Stimulated activated CD4-positive, alpha-beta T cell treated with anti-CD3 and anti-CD28 coated beads, Interleukin-15, amount 100 ng/mL, for 24 hours (primary cell): ENCODE measurements around the gene FAM98B.
"Not testable (repeated sequence)": the region's sequence is repeated elsewhere in the genome, so short reads cannot be mapped to it uniquely, and the experiment has no call there.

ENCODE experiments used
- DNase-seq: peaks from one replicate; pipeline ENCODE4 v3.0.0-alpha.2; 2020

The FAM98B gene

DNA sequence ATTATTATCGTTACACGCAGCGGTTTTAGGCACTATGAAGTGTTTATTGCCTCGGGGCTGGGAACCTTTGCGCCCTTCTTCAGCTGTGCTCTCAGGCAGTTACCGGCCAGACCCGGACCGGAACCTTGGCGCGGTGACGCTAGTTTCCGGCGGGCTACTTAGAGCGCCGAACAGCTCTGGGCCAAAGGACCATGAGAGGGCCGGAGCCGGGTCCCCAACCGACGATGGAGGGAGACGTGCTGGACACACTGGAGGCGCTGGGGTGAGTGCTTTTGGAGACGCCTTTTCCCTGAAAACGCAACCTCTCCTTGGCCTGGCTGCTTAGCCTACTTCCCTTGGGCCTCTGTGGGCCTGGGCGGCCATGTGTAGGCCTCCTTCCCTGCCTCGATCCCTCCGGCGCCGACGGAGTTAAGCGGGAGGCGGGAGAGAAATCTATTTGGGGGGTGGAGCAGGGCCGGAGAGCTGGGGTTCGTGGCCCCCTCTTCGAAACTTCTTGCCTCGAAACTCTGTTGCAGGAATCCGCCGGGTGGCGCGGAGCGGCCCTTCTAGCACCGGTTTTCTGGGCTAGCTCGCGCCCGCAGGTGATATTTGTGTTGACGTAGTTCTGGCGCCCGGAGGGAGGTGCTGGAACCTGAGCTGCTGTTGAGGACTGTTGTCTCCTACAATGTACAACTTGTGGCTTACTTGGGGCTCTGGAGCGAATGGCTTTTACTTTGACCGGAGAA lies at the start of gene FAM98B:
Gene FAM98B (plus strand): TSS at position 157 of the 725 bp plus-strand sequence. CDS start 35 bp downstream, at position 192.
- peak; percentile 90 for DNase-seq

DNA sequence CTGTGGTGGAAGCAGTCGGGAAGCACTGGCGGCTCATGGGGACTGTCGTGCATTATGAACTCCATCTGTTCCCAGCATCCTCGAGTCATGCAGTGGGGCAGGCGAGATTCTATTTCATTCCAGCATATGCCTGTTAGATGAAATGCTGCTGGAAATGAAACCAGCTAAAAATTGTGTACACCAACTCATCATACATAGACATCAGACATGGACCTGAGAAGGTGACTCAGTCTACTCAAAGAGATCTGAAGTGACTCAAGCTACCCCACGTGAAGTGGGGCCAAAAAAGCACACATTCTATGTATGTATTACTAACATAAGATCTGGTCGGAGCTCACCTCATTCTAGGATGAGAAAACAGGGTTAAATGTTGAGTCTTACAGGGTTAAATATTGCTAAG lies 47.5 kb upstream of the FAM98B start:
- DNase-seq, result no peak

DNA sequence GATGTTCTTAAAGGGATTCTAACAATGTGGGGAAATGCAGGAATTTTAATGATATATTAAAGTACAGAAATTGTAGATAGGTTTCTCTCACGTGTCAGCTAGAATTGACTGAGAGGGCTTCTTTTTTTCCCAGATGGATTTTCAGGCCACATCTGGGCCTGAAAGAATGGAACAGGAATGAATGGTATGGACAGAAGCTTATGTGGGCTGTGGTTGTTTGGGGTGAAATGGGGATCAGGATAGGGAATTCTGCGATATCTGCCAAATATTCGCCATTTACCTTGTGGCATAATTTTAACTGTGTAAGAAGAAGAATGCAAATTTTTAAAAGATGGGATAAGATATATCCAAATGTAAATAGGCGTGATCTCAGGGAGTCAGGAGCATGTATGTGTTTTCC lies 45.4 kb upstream of the FAM98B start:
- no peak for DNase-seq

- DNase-seq, result no peak
Measured at GRCh38 chr15:38411902-38412301, 42.0 kb upstream of the FAM98B start.

GRCh38 chr15:38412466-38412865 lies 41.5 kb upstream of the FAM98B start:
- DNase-seq, result no peak

- peak; percentile 17 for DNase-seq
Measured at GRCh38 chr15:38414357-38414756, 39.6 kb upstream of the FAM98B start.

GRCh38 chr15:38421069-38421690 lies 32.7 kb upstream of the FAM98B start:
- no peak for DNase-seq

GRCh38 chr15:38424101-38424552 lies 29.8 kb upstream of the FAM98B start:
- no peak for DNase-seq

DNA sequence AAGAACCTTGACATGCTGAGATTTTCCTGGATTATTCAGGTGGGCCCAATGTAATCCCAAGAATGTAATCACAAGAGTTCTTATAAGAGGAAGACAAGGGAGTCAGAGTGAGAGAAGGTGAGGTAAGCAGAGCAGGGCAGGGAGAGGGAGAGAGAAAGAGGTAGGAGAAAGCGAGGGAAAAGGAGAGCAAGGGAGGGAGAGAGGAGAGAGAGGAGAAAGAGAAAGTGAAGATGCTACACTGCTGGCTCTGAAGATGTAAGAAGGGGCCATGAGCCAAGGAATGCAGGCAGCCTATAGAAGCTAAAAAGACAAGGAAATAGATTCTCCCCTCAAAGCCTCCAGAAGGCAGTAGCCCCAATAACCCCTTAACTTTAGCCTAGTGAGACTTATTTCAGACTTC lies 28.7 kb upstream of the FAM98B start:
- no peak for DNase-seq

DNA sequence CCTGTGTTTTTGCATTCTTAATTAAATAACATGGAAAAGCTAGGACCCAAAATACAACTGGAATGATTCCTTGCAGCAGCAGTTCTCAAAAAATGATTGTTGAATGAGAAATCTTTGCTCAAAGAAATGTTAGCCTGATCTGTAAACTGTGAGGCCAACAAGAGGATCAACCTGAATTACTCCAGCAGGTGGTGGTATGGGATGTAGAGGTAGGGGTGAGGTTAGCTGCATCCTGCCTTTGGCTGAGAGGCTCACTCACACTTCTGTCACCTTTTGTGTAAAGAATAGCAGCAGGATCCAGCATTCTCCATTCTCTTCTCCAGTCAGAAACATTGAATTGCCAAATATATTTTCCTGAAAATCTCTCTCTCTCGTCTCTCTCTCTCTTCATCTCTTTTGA lies 26.5 kb upstream of the FAM98B start:
- DNase-seq, result no peak

GRCh38 chr15:38430106-38430760 lies 23.7 kb upstream of the FAM98B start:
- DNase-seq, result no peak

- no peak for DNase-seq
Measured at GRCh38 chr15:38436993-38437392, 16.9 kb upstream of the FAM98B start.

GRCh38 chr15:38437603-38438002 lies 16.3 kb upstream of the FAM98B start:
- not testable (repeated sequence) for DNase-seq

DNA sequence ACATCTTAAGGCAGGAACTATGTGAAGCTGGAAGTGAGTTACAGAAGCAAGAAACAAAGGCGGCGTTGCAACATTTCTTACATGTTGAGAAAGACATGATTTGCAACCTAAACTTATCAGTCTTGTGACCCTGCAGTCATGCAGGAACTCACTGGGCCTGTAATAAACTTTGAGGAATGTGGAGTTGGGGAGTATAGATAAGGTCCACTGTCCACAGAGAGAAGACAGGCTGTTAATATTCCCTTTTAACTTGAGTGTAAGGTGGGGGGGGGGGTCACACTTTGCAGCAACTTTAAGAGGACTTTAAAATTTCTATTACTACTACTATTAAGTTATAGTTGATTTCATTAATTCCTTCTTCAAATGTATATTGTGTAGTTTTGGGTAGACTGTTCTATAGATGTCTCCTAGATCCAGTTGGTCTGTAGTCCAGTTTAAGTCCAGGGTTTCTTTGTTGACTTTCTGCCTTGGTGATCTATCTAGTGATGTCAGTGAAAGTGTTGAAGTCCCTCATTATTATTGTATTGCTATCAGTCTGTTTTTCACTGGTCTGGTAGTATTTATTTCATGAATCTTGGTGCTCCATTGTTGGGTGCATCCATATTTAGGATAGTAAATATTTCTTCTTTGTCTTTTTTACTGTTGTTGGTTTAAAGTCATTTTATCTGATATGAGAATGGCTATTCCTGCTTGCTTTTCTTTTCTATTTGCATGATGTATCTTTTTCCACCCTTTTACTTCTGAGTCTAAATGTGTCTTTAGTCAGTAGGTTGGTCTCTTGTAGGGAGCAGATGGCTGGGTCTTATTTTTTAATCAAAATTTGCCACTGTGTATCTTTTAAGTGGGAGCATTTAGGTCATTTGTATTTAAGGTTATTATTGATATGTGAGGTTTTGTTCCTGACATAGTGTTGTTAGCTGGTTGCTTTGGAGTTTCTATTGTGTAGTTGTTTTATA lies 15.6 kb upstream of the FAM98B start:
- DNase-seq, result no peak

DNA sequence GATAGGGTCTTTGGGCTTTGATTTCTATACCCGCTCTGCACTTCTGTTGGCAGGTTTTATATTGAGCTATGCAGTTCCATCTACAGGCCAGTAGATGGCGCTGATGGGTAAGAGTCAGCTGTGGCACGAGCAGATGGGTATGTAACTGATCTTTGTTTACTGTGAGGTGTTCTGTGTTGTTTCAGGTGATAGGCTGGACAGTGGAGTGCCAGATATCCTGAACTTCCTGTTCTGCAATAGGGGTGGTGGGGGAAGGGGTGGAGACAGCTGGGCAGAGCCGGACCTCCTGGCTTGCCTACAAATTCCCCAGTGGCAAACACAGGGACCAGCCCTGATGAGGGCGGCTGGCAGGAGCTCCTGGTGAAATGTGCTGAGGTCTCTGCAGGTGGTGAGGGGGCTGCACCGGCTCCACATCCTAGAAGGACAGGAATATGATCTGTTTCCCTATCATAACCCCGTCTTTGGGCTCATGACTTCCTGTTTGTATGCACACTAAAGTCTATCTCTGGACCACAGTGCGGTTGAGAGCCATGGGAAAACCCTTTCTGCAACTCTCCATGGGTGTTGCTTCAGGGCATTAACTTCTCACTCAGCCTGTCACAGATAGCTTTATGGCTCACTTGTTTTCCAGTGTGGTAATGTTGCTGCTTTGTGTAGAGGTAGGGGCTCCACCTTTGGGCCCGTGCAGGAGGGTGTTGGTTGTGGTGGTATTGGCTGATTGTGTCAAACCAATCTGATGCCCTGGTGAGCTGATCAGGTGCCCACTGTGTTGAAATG lies 13.4 kb upstream of the FAM98B start:
- peak; percentile 49 for DNase-seq

DNA sequence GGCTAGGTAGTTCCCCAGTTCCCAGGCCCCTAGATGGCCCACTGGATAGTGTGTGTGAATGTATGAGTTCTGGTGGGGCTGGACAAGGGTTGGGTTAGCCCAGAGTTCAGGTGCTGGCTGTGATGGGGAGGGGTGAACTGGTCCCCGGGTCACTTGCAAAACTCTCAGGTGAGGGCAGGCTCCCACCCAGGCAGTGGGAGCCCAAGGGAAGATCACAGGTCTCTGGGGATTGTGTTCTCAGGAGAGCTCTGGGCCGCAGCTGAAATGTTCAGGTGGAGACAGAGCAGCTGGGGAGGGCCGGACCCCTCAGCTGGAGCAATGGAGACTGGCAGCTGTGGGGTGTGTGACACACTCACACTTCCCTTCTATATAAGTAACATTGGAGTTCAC lies 12.8 kb upstream of the FAM98B start:
- no peak for DNase-seq

- no peak for DNase-seq
Measured at GRCh38 chr15:38454696-38455090, 766 bp downstream of the FAM98B start.

DNA sequence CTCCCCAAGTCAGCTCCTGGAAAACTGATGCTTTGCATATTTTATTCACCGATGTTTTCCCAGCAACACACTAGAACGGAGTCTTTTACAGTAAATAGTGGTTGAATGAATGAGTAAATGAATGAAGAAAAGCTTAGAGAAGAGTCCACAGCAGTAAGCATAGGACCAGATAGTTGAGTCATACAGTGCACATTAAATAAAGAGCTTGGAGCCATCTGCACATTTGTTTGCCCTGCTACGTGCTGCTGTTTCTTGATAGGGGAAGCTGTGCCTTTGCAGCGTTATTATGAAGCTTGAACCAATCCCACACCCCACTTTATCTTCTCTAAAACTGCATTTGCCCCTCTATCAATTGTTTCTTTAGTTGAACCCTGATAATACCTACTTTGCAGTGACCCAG lies 1.2 kb downstream of the FAM98B start:
- no peak for DNase-seq

DNA sequence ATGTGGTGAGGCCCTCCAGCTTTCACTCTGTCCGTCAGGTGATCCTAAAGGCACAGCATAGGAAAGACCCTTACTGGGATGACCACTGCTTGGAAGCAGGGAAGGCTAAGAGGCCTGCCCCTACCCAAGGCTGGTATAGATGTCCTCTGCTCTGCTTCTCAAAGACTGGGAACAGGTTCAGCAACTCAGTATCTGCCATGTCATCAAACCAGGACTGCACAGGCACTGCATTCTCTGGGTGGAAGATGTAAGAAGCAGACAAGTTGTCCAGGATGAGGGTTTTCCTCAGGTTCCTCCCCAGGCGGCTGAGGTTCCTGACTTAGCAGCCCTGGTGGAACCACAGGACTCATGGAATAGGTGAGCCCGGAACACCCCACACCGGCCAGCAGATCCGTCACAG lies 4.7 kb downstream of the FAM98B start:
- no peak for DNase-seq

- no peak for DNase-seq
Measured at GRCh38 chr15:38459480-38459879, 5.6 kb downstream of the FAM98B start.

- no peak for DNase-seq
Measured at GRCh38 chr15:38460543-38460942, 6.6 kb downstream of the FAM98B start.
